ENCODE measurements around the gene CFAP46. TPM values are rescaled to one million over a fixed set of nuclear protein-coding genes. Genes with fewer than 3 reads are reported as not detected.

Gene CFAP46
- total RNA-seq, 3 donors from 2014 or later (not counting 1 experiment from before 2014, with no cell fraction given) = 0.35 TPM; not detected in 2

GRCh38 chr10:132835848-132836233 lies 106.5 kb downstream of the CFAP46 start:
- Mint-ChIP-seq H3K9me3 (no peaks in the 10 kb centered on the region), H3K36me3 (no peaks in the 10 kb centered on the region), H3K27ac (no peak overlapping the region), H3K27me3 (ENCODE audit: low read depth in 2 of 2) (peaks cover 3 to 11% of the 10 kb centered on the region in 2 donors), H3K4me1 (peaks cover 0 to 4% of the 10 kb centered on the region in 2 donors), H3K4me3 (no peak overlapping the region)
- Histone ChIP-seq H3K4me3 (ENCODE audit: low read length) (no peak overlapping the region), H3K27me3 (ENCODE audit: control insufficient read depth, insufficient read depth, low read length) (no peaks in the 10 kb centered on the region), H3K36me3 (ENCODE audit: control insufficient read depth, insufficient read depth, low read length) (no peaks in the 10 kb centered on the region), H3K27ac (ENCODE audit: low read length) (no peak overlapping the region), H3K4me1 (ENCODE audit: control insufficient read depth, insufficient read depth, low read length) (peaks cover 6% of the 10 kb centered on the region), H3K9me3 (ENCODE audit: control insufficient read depth, insufficient read depth, low read length) (no peaks in the 10 kb centered on the region)
- ATAC-seq (no peak), DNase-seq (no peak)
- TF ChIP-seq CTCF (IDR thresholded peaks at IDR 0.05) = no peak
- 68% methylated on average over 9 of the region's 18 CpGs for WGBS (ENCODE audit: insufficient coverage)
- intact Hi-C loops (cut with micrococcal nuclease) = no loop called here

- Histone ChIP-seq H3K9me3 (ENCODE audit: control insufficient read depth, insufficient read depth, low read length) (no peaks in the 10 kb centered on the region), H3K4me1 (ENCODE audit: control insufficient read depth, insufficient read depth, low read length) (peaks cover 6% of the 10 kb centered on the region), H3K4me3 (ENCODE audit: low read length) (no peak overlapping the region), H3K27me3 (ENCODE audit: control insufficient read depth, insufficient read depth, low read length) (no peaks in the 10 kb centered on the region), H3K27ac (ENCODE audit: low read length) (no peak overlapping the region), H3K36me3 (ENCODE audit: control insufficient read depth, insufficient read depth, low read length) (no peaks in the 10 kb centered on the region)
- Mint-ChIP-seq H3K4me1 (peaks cover 0 to 4% of the 10 kb centered on the region in 2 donors), H3K36me3 (no peaks in the 10 kb centered on the region), H3K27me3 (ENCODE audit: low read depth in 2 of 2) (peaks cover 3 to 17% of the 10 kb centered on the region in 2 donors), H3K4me3 (no peak overlapping the region), H3K9me3 (no peaks in the 10 kb centered on the region), H3K27ac (no peak overlapping the region)
- 89% methylated on average over 22 of the region's 25 CpGs for WGBS (ENCODE audit: insufficient coverage)
- intact Hi-C loops (cut with micrococcal nuclease) = no loop called here
- ATAC-seq = no peak
- DNase-seq = no peak
- TF ChIP-seq CTCF (IDR thresholded peaks at IDR 0.05) = no peak
Observed at GRCh38 chr10:132834891-132835847, 107.2 kb downstream of the CFAP46 start.

GRCh38 chr10:132834311-132834761 lies 108.0 kb downstream of the CFAP46 start:
- intact Hi-C loops (cut with micrococcal nuclease) = no loop called here
- 90% methylated on average over 18 of the region's 18 CpGs for WGBS (ENCODE audit: insufficient coverage)

More at GRCh38 chr10:132834311-132834761, 108.0 kb downstream of the CFAP46 start:
- DNase-seq = no peak
- Histone ChIP-seq H3K27me3 (ENCODE audit: control insufficient read depth, insufficient read depth, low read length) (no peaks in the 10 kb centered on the region), H3K36me3 (ENCODE audit: control insufficient read depth, insufficient read depth, low read length) (no peaks in the 10 kb centered on the region), H3K4me3 (ENCODE audit: low read length) (no peak overlapping the region), H3K9me3 (ENCODE audit: control insufficient read depth, insufficient read depth, low read length) (no peaks in the 10 kb centered on the region), H3K27ac (ENCODE audit: low read length) (no peak overlapping the region), H3K4me1 (ENCODE audit: control insufficient read depth, insufficient read depth, low read length) (peaks cover 6% of the 10 kb centered on the region)
- Mint-ChIP-seq H3K9me3 (no peaks in the 10 kb centered on the region), H3K36me3 (no peaks in the 10 kb centered on the region), H3K4me3 (no peak overlapping the region), H3K4me1 (peaks cover 0 to 4% of the 10 kb centered on the region in 2 donors), H3K27me3 (ENCODE audit: low read depth in 2 of 2) (peaks cover 3 to 17% of the 10 kb centered on the region in 2 donors), H3K27ac (no peak overlapping the region)
- no peak for ATAC-seq
- no peak for TF ChIP-seq CTCF (IDR thresholded peaks at IDR 0.05)

Data from natural killer cell (primary cell).